ENCODE measurements around the gene HCFC1.

The HCFC1 gene

GRCh38 chrX:153968255-153968654 lies 3.4 kb downstream of the HCFC1 start:
- no peak for TF ChIP-seq CTCF (conservative IDR thresholded peaks at IDR 0.05; ENCODE audit: low read depth, low read length)
- DNase-seq (ENCODE audit: low read depth): no peak
- peak overlapping the region; percentile 23 for H3K4me3 ChIP-seq (ENCODE audit: low read length)

- no peak for TF ChIP-seq CTCF (conservative IDR thresholded peaks at IDR 0.05; ENCODE audit: low read depth, low read length)
- no peak for DNase-seq (ENCODE audit: low read depth)
- H3K4me3 ChIP-seq (ENCODE audit: low read length): no peak overlapping the region
These were observed 3.9 kb downstream of the HCFC1 start for GRCh38 chrX:153967536-153968224.

- DNase-seq (ENCODE audit: low read depth): no peak
- no peak overlapping the region for H3K4me3 ChIP-seq (ENCODE audit: low read length)
- no peak for TF ChIP-seq CTCF (conservative IDR thresholded peaks at IDR 0.05; ENCODE audit: low read depth, low read length)
These were observed 4.6 kb downstream of the HCFC1 start for GRCh38 chrX:153966841-153967535.

- no peak for TF ChIP-seq CTCF (conservative IDR thresholded peaks at IDR 0.05; ENCODE audit: low read depth, low read length)
- H3K4me3 ChIP-seq (ENCODE audit: low read length): no peak overlapping the region
- DNase-seq (ENCODE audit: low read depth): no peak
These were observed 5.3 kb downstream of the HCFC1 start for GRCh38 chrX:153966283-153966688.

- DNase-seq (ENCODE audit: low read depth): no peak
- TF ChIP-seq CTCF (conservative IDR thresholded peaks at IDR 0.05; ENCODE audit: low read depth, low read length): no peak
- no peak overlapping the region for H3K4me3 ChIP-seq (ENCODE audit: low read length)
These were observed 6.2 kb downstream of the HCFC1 start for GRCh38 chrX:153965406-153965805.

- DNase-seq (ENCODE audit: low read depth): no peak
- TF ChIP-seq CTCF (conservative IDR thresholded peaks at IDR 0.05; ENCODE audit: low read depth, low read length): no peak
- no peak overlapping the region for H3K4me3 ChIP-seq (ENCODE audit: low read length)
These were observed 7.5 kb downstream of the HCFC1 start for GRCh38 chrX:153964105-153964504.

GRCh38 chrX:153963546-153963945 lies 8.1 kb downstream of the HCFC1 start:
- no peak for TF ChIP-seq CTCF (conservative IDR thresholded peaks at IDR 0.05; ENCODE audit: low read depth, low read length)
- DNase-seq (ENCODE audit: low read depth): no peak

More at GRCh38 chrX:153963546-153963945, 8.1 kb downstream of the HCFC1 start:
- H3K4me3 ChIP-seq (ENCODE audit: low read length): no peak overlapping the region
